WTC11 (cell line): Measurements from ENCODE around the gene NHERF1. TPM values are rescaled to one million over a fixed set of nuclear protein-coding genes. Genes with fewer than 3 reads are reported as not detected.

ENCODE experiments used
- ATAC-seq: fragments of 200-7000 bp; cut with Tn5 transposase; 2 replicates; pipeline ENCODE4 v1.10.0; 2021; ENCODE audit warnings: mild to moderate bottlenecking, moderate library complexity
- CTCF ChIA-PET: fragments of 300-600 bp; sonication (Branson Sonifier 250); formaldehyde crosslinking; loops from one replicate; lab custom pipeline; 2021; ENCODE audit warnings: antibody characterized with exemption; lab: Charles Lee
- POLR2A ChIA-PET: fragments of 350-600 bp; sonication (Branson Sonifier 250); formaldehyde crosslinking; loops from one replicate; lab custom pipeline; 2021; ENCODE audit warnings: antibody characterized with exemption; lab: Charles Lee
- DNase-seq: peaks from one replicate; pipeline ENCODE4 v3.0.0; 2021; ENCODE audit warnings: low spot score
- H3K27ac Mint-ChIP-seq: 2 replicates; pipeline ENCODE4 v1.8.0; 2021; ENCODE audit warnings: mixed read lengths
- H3K27me3 Mint-ChIP-seq: 2 replicates; pipeline ENCODE4 v1.8.0; 2021; ENCODE audit warnings: low read depth, mild to moderate bottlenecking, moderate library complexity, mixed read lengths
- H3K36me3 Mint-ChIP-seq: 2 replicates; pipeline ENCODE4 v1.8.0; 2021; ENCODE audit warnings: mixed read lengths
- H3K4me1 Mint-ChIP-seq: 2 replicates; pipeline ENCODE4 v1.8.0; 2022; ENCODE audit warnings: mixed read lengths
- H3K4me3 Mint-ChIP-seq: 2 replicates; pipeline ENCODE4 v1.8.0; 2021; ENCODE audit warnings: mild to moderate bottlenecking, moderate library complexity, mixed read lengths
- H3K9me3 Mint-ChIP-seq: 2 replicates; pipeline ENCODE4 v1.8.0; 2021; ENCODE audit warnings: mixed read lengths
- ATF1 ChIP-seq: sonication (generic); formaldehyde crosslinking; IDR thresholded peaks from 2 replicates; pipeline ENCODE4 v1.8.1; 2023; ENCODE audit warnings: mild to moderate bottlenecking, moderate library complexity, missing genetic modification reagents
- CREB1 ChIP-seq: sonication (generic); formaldehyde crosslinking; IDR thresholded peaks from 2 replicates; pipeline ENCODE4 v1.8.0; 2023; ENCODE audit warnings: mild to moderate bottlenecking, missing genetic modification reagents
- ESRRA ChIP-seq: sonication (generic); formaldehyde crosslinking; IDR thresholded peaks from 2 replicates; pipeline ENCODE4 v1.8.1; 2022; ENCODE audit warnings: mild to moderate bottlenecking, missing genetic modification reagents, borderline replicate concordance
- FOXP1 ChIP-seq: sonication (generic); formaldehyde crosslinking; IDR thresholded peaks from 2 replicates; pipeline ENCODE4 v1.8.0; 2022; ENCODE audit warnings: missing genetic modification reagents, mild to moderate bottlenecking, moderate library complexity, borderline replicate concordance
- GABPB1 ChIP-seq: sonication (generic); formaldehyde crosslinking; IDR thresholded peaks from 2 replicates; pipeline ENCODE4 v1.8.1; 2023; ENCODE audit warnings: mild to moderate bottlenecking, missing genetic modification reagents
- HMGA2 ChIP-seq: fragments of 250-450 bp; sonication (Bioruptor Pico); IDR thresholded peaks from 2 replicates; pipeline ENCODE4 v1.4.0; 2021; ENCODE audit warnings: mild to moderate bottlenecking, moderate library complexity
- IRF2 ChIP-seq: sonication (generic); formaldehyde crosslinking; IDR thresholded peaks from 2 replicates; pipeline ENCODE4 v1.8.0; 2022; ENCODE audit warnings: low read depth, missing genetic modification reagents, borderline replicate concordance
- JAZF1 ChIP-seq: fragments of 250-450 bp; sonication (Bioruptor Pico); IDR thresholded peaks from 2 replicates; pipeline ENCODE4 v1.9.0; 2021; ENCODE audit warnings: moderate library complexity, mild to moderate bottlenecking, inconsistent platforms
- RORB ChIP-seq: fragments of 250-450 bp; sonication (Bioruptor Pico); IDR thresholded peaks from 2 replicates; pipeline ENCODE4 v1.9.0; 2021; ENCODE audit warnings: mild to moderate bottlenecking
- TEAD4 ChIP-seq: sonication (generic); formaldehyde crosslinking; IDR thresholded peaks from 2 replicates; pipeline ENCODE4 v1.8.0; 2022; ENCODE audit warnings: mild to moderate bottlenecking, missing genetic modification reagents
- TP53 ChIP-seq: sonication (generic); formaldehyde crosslinking; IDR thresholded peaks from 2 replicates; pipeline ENCODE4 v1.8.1; 2023; ENCODE audit warnings: mild to moderate bottlenecking, missing genetic modification reagents
- ZNF121 ChIP-seq: sonication (generic); formaldehyde crosslinking; IDR thresholded peaks from 2 replicates; pipeline ENCODE4 v1.8.0; 2023; ENCODE audit warnings: missing genetic modification reagents
- ZNF263 ChIP-seq: sonication (generic); formaldehyde crosslinking; IDR thresholded peaks from 2 replicates; pipeline ENCODE4 v1.8.1; 2022; ENCODE audit warnings: low read depth, mild to moderate bottlenecking, moderate library complexity, missing genetic modification reagents
- ZNF416 ChIP-seq: fragments of 250-450 bp; sonication (Bioruptor Pico); IDR thresholded peaks from 2 replicates; pipeline ENCODE4 v1.9.0; 2021; ENCODE audit warnings: mild to moderate bottlenecking, inconsistent platforms
- ZNF671 ChIP-seq: fragments of 250-450 bp; sonication (Bioruptor Pico); IDR thresholded peaks from 2 replicates; pipeline ENCODE4 v1.8.0; 2021; ENCODE audit warnings: mild to moderate bottlenecking
- total RNA-seq: library from RNA; stranded (reverse); gene quantifications from 3 replicates; pipeline ENCODE4 v1.2.3, GENCODE V29; 2021
- TF ChIP-seq, protein P1 (sequence below): sonication (generic); formaldehyde crosslinking; IDR thresholded peaks from 2 replicates; pipeline ENCODE4 v1.8.0; 2023; ENCODE audit warnings: mild to moderate bottlenecking, missing genetic modification reagents
- TF ChIP-seq, protein P2 (sequence below): sonication (generic); formaldehyde crosslinking; IDR thresholded peaks from 2 replicates; pipeline ENCODE4 v1.8.1; 2023; ENCODE audit warnings: mild to moderate bottlenecking, missing genetic modification reagents
- TF ChIP-seq, protein P3 (sequence below): sonication (generic); formaldehyde crosslinking; IDR thresholded peaks from 2 replicates; pipeline ENCODE4 v1.8.1; 2022; ENCODE audit warnings: mild to moderate bottlenecking, missing genetic modification reagents, moderate library complexity, borderline replicate concordance
- TF ChIP-seq, protein P4 (sequence below): sonication (generic); formaldehyde crosslinking; IDR thresholded peaks from 2 replicates; pipeline ENCODE4 v1.8.0; 2022; ENCODE audit warnings: mild to moderate bottlenecking, missing genetic modification reagents
- TF ChIP-seq, protein P5 (sequence below): sonication (generic); formaldehyde crosslinking; IDR thresholded peaks from 2 replicates; pipeline ENCODE4 v1.8.0; 2022; ENCODE audit warnings: mild to moderate bottlenecking, missing genetic modification reagents

The NHERF1 gene
- total RNA-seq, 1 experiment from 2014 or later = 111 TPM

DNA sequence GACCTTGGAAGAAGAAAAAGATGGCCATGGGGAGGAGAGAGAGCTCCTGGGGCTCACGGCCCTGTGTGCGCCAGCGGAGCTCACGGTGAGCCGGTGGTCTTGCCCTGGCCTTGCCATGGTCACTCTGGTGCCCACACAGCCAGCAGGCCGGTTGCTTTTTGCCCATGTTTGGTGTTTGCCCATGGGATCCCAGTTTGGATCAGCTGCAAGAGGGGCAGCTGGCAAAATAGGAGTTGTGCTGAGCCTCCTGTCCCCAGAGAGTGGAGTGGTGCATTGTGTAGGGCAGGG, 1.6 kb downstream of the NHERF1 start:
- H3K36me3 Mint-ChIP-seq = peaks cover 8% of the 10 kb centered on the region
- TF ChIP-seq RORB (CRISPR knock-in tag) (no peak), CREB1 (CRISPR knock-in tag) (no peak), HMGA2 (CRISPR knock-in tag) (no peak), IRF2 (CRISPR knock-in tag) (no peak), JAZF1 (CRISPR knock-in tag) (no peak), ZNF416 (CRISPR knock-in tag) (no peak), ZNF121 (no peak), ATF1 (CRISPR knock-in tag) (no peak), ZNF263 (CRISPR knock-in tag) (no peak), TP53 (CRISPR knock-in tag) (no peak), FOXP1 (CRISPR knock-in tag) (no peak), ESRRA (CRISPR knock-in tag) (no peak), ZNF671 (CRISPR knock-in tag) (no peak)
- TF ChIP-seq, protein P1, sequence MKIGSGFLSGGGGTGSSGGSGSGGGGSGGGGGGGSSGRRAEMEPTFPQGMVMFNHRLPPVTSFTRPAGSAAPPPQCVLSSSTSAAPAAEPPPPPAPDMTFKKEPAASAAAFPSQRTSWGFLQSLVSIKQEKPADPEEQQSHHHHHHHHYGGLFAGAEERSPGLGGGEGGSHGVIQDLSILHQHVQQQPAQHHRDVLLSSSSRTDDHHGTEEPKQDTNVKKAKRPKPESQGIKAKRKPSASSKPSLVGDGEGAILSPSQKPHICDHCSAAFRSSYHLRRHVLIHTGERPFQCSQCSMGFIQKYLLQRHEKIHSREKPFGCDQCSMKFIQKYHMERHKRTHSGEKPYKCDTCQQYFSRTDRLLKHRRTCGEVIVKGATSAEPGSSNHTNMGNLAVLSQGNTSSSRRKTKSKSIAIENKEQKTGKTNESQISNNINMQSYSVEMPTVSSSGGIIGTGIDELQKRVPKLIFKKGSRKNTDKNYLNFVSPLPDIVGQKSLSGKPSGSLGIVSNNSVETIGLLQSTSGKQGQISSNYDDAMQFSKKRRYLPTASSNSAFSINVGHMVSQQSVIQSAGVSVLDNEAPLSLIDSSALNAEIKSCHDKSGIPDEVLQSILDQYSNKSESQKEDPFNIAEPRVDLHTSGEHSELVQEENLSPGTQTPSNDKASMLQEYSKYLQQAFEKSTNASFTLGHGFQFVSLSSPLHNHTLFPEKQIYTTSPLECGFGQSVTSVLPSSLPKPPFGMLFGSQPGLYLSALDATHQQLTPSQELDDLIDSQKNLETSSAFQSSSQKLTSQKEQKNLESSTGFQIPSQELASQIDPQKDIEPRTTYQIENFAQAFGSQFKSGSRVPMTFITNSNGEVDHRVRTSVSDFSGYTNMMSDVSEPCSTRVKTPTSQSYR = no peak
- TF ChIP-seq, protein P2, sequence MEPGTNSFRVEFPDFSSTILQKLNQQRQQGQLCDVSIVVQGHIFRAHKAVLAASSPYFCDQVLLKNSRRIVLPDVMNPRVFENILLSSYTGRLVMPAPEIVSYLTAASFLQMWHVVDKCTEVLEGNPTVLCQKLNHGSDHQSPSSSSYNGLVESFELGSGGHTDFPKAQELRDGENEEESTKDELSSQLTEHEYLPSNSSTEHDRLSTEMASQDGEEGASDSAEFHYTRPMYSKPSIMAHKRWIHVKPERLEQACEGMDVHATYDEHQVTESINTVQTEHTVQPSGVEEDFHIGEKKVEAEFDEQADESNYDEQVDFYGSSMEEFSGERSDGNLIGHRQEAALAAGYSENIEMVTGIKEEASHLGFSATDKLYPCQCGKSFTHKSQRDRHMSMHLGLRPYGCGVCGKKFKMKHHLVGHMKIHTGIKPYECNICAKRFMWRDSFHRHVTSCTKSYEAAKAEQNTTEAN (CRISPR knock-in tag) = no peak
- TF ChIP-seq, protein P3, sequence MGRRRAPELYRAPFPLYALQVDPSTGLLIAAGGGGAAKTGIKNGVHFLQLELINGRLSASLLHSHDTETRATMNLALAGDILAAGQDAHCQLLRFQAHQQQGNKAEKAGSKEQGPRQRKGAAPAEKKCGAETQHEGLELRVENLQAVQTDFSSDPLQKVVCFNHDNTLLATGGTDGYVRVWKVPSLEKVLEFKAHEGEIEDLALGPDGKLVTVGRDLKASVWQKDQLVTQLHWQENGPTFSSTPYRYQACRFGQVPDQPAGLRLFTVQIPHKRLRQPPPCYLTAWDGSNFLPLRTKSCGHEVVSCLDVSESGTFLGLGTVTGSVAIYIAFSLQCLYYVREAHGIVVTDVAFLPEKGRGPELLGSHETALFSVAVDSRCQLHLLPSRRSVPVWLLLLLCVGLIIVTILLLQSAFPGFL (CRISPR knock-in tag) = no peak
- TF ChIP-seq, protein P4, sequence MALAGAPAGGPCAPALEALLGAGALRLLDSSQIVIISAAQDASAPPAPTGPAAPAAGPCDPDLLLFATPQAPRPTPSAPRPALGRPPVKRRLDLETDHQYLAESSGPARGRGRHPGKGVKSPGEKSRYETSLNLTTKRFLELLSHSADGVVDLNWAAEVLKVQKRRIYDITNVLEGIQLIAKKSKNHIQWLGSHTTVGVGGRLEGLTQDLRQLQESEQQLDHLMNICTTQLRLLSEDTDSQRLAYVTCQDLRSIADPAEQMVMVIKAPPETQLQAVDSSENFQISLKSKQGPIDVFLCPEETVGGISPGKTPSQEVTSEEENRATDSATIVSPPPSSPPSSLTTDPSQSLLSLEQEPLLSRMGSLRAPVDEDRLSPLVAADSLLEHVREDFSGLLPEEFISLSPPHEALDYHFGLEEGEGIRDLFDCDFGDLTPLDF (CRISPR knock-in tag) = no peak
- TF ChIP-seq, protein P5, sequence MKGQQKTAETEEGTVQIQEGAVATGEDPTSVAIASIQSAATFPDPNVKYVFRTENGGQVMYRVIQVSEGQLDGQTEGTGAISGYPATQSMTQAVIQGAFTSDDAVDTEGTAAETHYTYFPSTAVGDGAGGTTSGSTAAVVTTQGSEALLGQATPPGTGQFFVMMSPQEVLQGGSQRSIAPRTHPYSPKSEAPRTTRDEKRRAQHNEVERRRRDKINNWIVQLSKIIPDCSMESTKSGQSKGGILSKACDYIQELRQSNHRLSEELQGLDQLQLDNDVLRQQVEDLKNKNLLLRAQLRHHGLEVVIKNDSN (CRISPR knock-in tag) = no peak
- TF ChIP-seq, all 79 proteins: peak for 0
- POLR2A ChIA-PET = interaction anchor here (0.6 to 1.4 kb wide), 2 partner anchors 9 to 158 kb away, joined by 8 to 11 read pairs; partner anchors contain the start of gene CD300LD
- Mint-ChIP-seq H3K27me3 (peaks cover 3% of the 10 kb centered on the region; the same call in 1 of the 2 replicates), H3K9me3 (no peaks in the 10 kb centered on the region), H3K4me3 (peak overlapping the region; percentile 92), H3K27ac (0 out of 2 replicates have a peak overlapping the region, but pooled peaks have one; percentile 68), H3K4me1 (peaks cover 58% of the 10 kb centered on the region)
- ATAC-seq (no peak), DNase-seq (no peak)
- CTCF ChIA-PET = interaction anchor here (0.6 to 3.7 kb wide), 16 partner anchors 9 to 330 kb away, joined by 3 to 35 read pairs (median 6); partner anchors contain the start of genes NAT9 and RAB37

DNA sequence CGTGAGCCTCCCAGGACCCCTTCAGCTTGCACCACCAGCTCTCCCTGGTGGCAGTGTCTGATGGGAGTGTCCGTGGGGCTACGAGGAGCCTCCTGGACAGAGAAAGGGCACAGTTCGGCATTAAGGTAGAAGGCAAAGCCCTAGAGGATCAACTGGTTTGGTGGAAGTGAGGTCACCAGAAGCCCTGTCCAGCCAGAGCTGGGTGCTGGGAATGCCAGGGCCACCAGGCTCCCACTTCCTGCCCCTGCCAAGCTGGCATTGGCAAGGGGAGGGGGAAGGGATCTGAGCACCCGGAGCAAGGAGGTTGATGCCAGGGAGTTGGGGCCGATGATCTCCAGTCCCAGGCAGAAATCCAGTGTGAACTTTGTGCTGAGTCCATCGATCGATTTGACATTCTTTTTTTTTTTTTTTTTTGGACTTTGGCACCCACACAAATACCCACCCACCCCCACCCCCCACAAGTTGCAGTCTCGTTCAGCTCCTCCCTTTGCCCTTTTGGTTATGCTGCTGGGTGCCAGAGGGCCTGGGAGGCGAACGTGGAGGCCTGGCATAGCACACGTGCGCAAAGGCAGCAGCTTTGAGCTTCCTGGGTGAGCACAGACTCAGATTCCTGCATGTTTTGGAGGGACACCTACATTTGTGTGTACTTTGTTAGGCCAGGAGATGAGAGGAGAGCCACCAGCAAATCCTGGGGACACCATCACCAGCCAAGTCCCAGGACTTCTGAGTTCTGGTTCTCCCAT, 2.1 kb downstream of the NHERF1 start:
- Mint-ChIP-seq H3K27ac (0 out of 2 replicates have a peak overlapping the region, but pooled peaks have one; percentile 68), H3K4me1 (peaks cover 55% of the 10 kb centered on the region)
- ATAC-seq = no peak

More for the DNA sequence above, 2.1 kb downstream of the NHERF1 start:
- H3K9me3 Mint-ChIP-seq = no peaks in the 10 kb centered on the region
- peak overlapping the region; percentile 92 for H3K4me3 Mint-ChIP-seq
- DNase-seq = no peak
- H3K27me3 Mint-ChIP-seq = peaks cover 3% of the 10 kb centered on the region; the same call in 1 of the 2 replicates
- POLR2A ChIA-PET = interaction anchor here (0.6 to 1.4 kb wide), 2 partner anchors 9 to 159 kb away, joined by 8 to 11 read pairs; partner anchors contain the start of gene CD300LD
- CTCF ChIA-PET = interaction anchor here (0.6 to 3.7 kb wide), 13 partner anchors 9 to 330 kb away, joined by 3 to 35 read pairs (median 8); partner anchors contain the start of genes NAT9 and RAB37
- TF ChIP-seq GABPB1 (CRISPR knock-in tag) (peak; percentile 58), TEAD4 (CRISPR knock-in tag) (no peak)
- H3K36me3 Mint-ChIP-seq = peaks cover 8% of the 10 kb centered on the region
